Tibial nerve (tissue), 4 donors: ENCODE data around the gene FOXB2. TPM values are rescaled to one million over a fixed set of nuclear protein-coding genes. Genes with fewer than 3 reads are reported as not detected.
"Not testable (repeated sequence)": the region's sequence is repeated elsewhere in the genome, so short reads cannot be mapped to it uniquely, and the experiment has no call there.

Source experiments
- DNase-seq, 2 donors: peaks; one replicate each; pipeline ENCODE4 v3.0.0-alpha.2; 2019; ENCODE audit warnings: low spot score in 2 of 2
- H3K27ac ChIP-seq, 4 donors: fragments of 200-600 bp; sonication (generic) in 3 of 4; one replicate each; pipeline ENCODE4 v1.5.1; 2017 to 2019; ENCODE audit warnings: mild to moderate bottlenecking in 1 of 4
- H3K27me3 ChIP-seq, 2 donors: fragments of 200-600 bp; sonication (generic) in 1 of 2; one replicate each; pipeline versions ENCODE4 v1.5.1 to v1.6.0; 2017 to 2019
- H3K36me3 ChIP-seq, 3 donors: fragments of 200-600 bp; sonication (generic); one replicate each; pipeline ENCODE4 v1.5.1; 2018 to 2019
- H3K4me1 ChIP-seq, 4 donors: fragments of 200-600 bp; sonication (generic) in 3 of 4; one replicate each; pipeline ENCODE4 v1.5.1; 2017 to 2019
- H3K4me3 ChIP-seq, 4 donors: fragments of 200-600 bp; sonication (generic) in 3 of 4; one replicate each; pipeline ENCODE4 v1.5.1; 2017 to 2019; ENCODE audit warnings: mild to moderate bottlenecking in 1 of 4, moderate library complexity in 1 of 4
- H3K9me3 ChIP-seq, 4 donors: fragments of 200-600 bp; sonication (generic) in 3 of 4; one replicate each; pipeline ENCODE4 v1.5.1; 2017 to 2019
- EP300 ChIP-seq, 2 donors: sonication (generic); formaldehyde crosslinking; IDR thresholded peaks; one replicate each; pipeline ENCODE4 v1.6.1; 2017; ENCODE audit warnings: antibody characterized with exemption in 2 of 2, mild to moderate bottlenecking in 1 of 2
- POLR2A ChIP-seq, 2 donors: fragments of 450-650 bp; IDR thresholded peaks; one replicate each; pipeline ENCODE4 v1.6.1; 2017; ENCODE audit warnings: antibody characterized with exemption in 2 of 2, mild to moderate bottlenecking in 2 of 2, moderate library complexity in 2 of 2
- WGBS, 2 donors: methylation state at CpG; one replicate each; pipeline ENCODE4 v1.1.5; 2018; 5-methylcytosine and 5-hydroxymethylcytosine counted together
- total RNA-seq, 4 donors: library from RNA; depleted of rRNA; stranded (reverse); fragments of >200 nt; gene quantifications; one replicate each; pipeline ENCODE4 v1.1.0, GENCODE V29; 2016
- TF ChIP-seq, protein P1 (sequence below), 5 experiments: fragments of 200-600 bp in 3 of 5; fragments of 450-650 bp in 2 of 5; sonication (generic) in 3 of 5; IDR thresholded peaks; one replicate each; pipeline ENCODE4 v1.5.1; 2016 to 2019; ENCODE audit warnings: antibody characterized with exemption in 5 of 5, mild to moderate bottlenecking in 3 of 5, moderate library complexity in 2 of 5

FOXB2 gene
- not detected for total RNA-seq

DNA sequence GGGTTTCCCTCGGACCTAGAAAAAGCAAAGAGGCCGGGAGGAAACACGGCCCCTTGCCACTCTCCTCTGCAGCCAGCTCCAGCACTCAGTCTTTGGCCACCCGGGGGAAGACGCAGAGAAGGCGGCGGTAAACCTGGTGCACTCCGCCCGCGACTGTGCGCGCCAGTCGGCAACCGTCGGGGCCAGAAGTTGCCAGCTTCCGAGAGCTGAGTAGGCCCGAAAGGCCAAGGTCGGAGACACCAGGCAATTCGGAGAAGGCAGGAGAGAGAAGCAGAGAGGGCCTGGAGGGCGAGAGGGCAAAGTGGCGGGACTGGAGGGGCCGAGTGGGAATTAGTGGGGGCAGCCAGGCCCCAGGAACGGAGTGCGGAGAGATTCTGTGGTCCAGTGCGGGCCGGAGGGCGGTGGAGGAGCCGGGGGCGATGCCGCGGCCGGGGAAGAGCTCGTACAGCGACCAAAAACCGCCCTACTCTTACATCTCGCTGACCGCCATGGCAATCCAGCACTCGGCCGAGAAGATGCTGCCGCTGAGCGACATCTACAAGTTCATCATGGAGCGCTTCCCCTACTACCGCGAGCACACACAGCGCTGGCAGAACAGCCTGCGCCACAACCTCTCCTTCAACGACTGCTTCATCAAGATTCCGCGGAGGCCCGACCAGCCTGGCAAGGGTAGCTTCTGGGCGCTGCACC lies at the start of gene FOXB2:
Gene FOXB2 (plus strand): TSS at position 420 of the 690 bp plus-strand sequence. CDS start 0 bp downstream, at position 420.
- Histone ChIP-seq H3K36me3 (no peaks in the 10 kb centered on the region), H3K27ac (no peak within 1 kb of the TSS), H3K4me1 (peaks cover 0 to 83% (median 15%) of the 10 kb centered on the region in 4 donors), H3K4me3 (peak within 1 kb of the TSS in 2 of 4 donors; percentile 7 to 30), H3K27me3 (peaks cover 9 to 99% of the 10 kb centered on the region in 2 donors), H3K9me3 (no peaks in the 10 kb centered on the region)
- DNase-seq, result no peak
- WGBS, 2 donors, result 7 to 8% methylated on average over 46 to 51 of the region's 51 CpGs
- TF ChIP-seq, protein P1, sequence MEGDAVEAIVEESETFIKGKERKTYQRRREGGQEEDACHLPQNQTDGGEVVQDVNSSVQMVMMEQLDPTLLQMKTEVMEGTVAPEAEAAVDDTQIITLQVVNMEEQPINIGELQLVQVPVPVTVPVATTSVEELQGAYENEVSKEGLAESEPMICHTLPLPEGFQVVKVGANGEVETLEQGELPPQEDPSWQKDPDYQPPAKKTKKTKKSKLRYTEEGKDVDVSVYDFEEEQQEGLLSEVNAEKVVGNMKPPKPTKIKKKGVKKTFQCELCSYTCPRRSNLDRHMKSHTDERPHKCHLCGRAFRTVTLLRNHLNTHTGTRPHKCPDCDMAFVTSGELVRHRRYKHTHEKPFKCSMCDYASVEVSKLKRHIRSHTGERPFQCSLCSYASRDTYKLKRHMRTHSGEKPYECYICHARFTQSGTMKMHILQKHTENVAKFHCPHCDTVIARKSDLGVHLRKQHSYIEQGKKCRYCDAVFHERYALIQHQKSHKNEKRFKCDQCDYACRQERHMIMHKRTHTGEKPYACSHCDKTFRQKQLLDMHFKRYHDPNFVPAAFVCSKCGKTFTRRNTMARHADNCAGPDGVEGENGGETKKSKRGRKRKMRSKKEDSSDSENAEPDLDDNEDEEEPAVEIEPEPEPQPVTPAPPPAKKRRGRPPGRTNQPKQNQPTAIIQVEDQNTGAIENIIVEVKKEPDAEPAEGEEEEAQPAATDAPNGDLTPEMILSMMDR (IDR thresholded peaks at IDR 0.05), result no peak
- TF ChIP-seq EP300 (IDR thresholded peaks at IDR 0.05) (no peak), POLR2A (IDR thresholded peaks at IDR 0.05) (no peak)

DNA sequence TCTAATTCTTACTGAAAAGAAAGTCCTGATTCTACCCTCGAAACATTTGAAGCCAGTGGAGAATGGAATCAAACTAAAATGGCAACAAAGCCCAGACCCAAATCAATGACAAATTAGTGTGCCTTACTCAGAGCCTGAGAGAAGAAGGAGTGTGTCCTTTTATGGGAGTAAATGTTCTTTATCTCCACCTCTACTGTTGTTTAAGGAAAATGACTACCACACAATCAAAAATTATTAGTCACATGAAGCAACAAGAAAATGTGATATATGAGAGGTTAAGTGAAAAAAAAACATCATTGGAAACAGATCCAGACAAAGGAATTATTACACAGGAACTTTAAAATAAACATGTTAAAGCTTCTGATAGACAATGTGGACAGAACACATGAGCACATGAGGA lies 49.7 kb upstream of the FOXB2 start:
- Histone ChIP-seq H3K9me3 (peaks cover 0 to 26% (median 0%) of the 10 kb centered on the region in 4 donors), H3K27me3 (no peaks in the 10 kb centered on the region), H3K36me3 (no peaks in the 10 kb centered on the region), H3K27ac (no peak overlapping the region), H3K4me3 (no peak overlapping the region), H3K4me1 (no peaks in the 10 kb centered on the region)
- TF ChIP-seq EP300 (IDR thresholded peaks at IDR 0.05) (no peak), POLR2A (IDR thresholded peaks at IDR 0.05) (no peak)
- TF ChIP-seq, protein P1 (IDR thresholded peaks at IDR 0.05), result no peak
- no peak for DNase-seq
- 74 to 93% methylated on average over 1 of the region's 1 CpG for WGBS, 2 donors

DNA sequence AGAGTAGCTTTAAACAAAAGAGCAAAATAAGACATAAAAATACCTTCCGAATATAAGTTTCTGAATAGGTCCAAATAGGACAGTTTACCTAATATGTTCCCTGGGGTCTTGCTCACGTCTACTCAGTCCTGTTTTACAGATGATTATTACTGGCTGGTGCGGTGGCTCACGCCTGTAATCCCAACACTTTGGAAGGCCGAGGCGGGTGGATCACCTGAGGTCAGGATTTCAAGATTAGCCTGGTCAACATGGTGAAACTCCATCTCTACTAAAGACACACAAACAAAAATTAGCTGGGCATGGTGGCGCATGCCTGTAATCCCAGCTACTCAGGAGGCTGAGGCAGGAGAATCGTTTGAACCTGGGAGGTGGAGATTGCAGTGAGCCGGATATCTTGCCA lies 40.6 kb upstream of the FOXB2 start:
- WGBS, 2 donors, result 86 to 88% methylated on average over 9 of the region's 9 CpGs

DNA sequence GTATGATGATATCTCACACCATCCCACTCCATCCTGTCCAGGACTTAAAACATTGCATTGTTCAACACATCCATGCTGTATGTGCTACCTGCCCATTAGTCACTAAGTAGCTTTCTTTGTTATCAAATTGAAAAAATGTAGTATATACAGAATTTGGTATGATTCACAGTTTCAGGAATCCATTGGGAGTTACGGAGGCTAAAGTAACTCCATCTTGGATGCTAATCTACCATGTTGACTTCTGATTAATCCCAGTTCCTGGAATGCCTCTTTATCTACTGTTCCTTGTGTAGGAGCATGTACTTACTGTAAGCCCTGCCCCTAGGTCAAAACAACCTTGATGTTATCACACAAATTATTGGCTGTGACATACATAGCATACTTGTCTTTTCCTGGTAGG lies 38.9 kb upstream of the FOXB2 start:
- WGBS, 2 donors, result 72 to 77% methylated on average over 1 of the region's 1 CpG
- H3K36me3 ChIP-seq, result no peaks in the 10 kb centered on the region
- no peak overlapping the region for H3K4me3 ChIP-seq
- TF ChIP-seq, protein P1 (IDR thresholded peaks at IDR 0.05), result no peak
- TF ChIP-seq POLR2A (IDR thresholded peaks at IDR 0.05) (no peak), EP300 (IDR thresholded peaks at IDR 0.05) (no peak)
- H3K9me3 ChIP-seq, result peaks cover 0 to 5% (median 0%) of the 10 kb centered on the region in 4 donors
- H3K27me3 ChIP-seq, result no peaks in the 10 kb centered on the region
- no peak for DNase-seq
- H3K4me1 ChIP-seq, result no peaks in the 10 kb centered on the region
- H3K27ac ChIP-seq, result no peak overlapping the region

More for the DNA sequence above, 40.6 kb upstream of the FOXB2 start:
- DNase-seq, H3K4me3 ChIP-seq, H3K27ac ChIP-seq, H3K4me1 ChIP-seq, H3K27me3 ChIP-seq, H3K9me3 ChIP-seq, H3K36me3 ChIP-seq: not testable (repeated sequence)

DNA sequence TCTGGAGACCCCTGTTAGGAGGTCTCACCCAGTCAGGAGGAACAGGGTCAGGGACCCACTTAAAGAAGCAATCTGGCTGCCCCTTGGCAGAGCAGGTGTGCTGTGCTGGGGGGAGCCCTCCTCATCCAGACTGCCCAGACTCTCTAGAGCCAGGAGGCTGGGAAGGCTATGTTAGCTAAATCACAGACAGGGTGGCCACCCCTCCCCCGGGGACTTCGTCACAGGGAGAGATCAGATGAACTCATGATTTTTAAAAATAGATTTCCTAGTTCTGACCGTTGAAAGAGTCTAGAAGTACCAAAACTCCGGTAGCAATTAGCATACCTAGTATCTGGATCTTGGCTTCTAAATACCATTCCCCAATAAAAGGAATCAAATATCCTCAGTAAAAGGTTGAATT lies 35.0 kb upstream of the FOXB2 start:
- 64 to 70% methylated on average over 4 of the region's 4 CpGs for WGBS, 2 donors
- TF ChIP-seq, protein P1 (IDR thresholded peaks at IDR 0.05), result no peak
- TF ChIP-seq POLR2A (IDR thresholded peaks at IDR 0.05), result no peak
- no peak for TF ChIP-seq EP300 (IDR thresholded peaks at IDR 0.05)
- Histone ChIP-seq H3K9me3 (peaks cover 0 to 5% (median 0%) of the 10 kb centered on the region in 4 donors), H3K36me3 (no peaks in the 10 kb centered on the region), H3K27me3 (no peaks in the 10 kb centered on the region), H3K4me1 (no peaks in the 10 kb centered on the region), H3K4me3 (no peak overlapping the region), H3K27ac (no peak overlapping the region)
- DNase-seq, result no peak
